K562 (cell line): Measurements from ENCODE around the gene KIF5A. TPM values are rescaled to one million over a fixed set of nuclear protein-coding genes. Genes with fewer than 3 reads are reported as not detected.

ENCODE experiments used
- BRD9 ChIP-seq: fragments of 450-650 bp; IDR thresholded peaks from 2 replicates; pipeline ENCODE4 v1.6.1; 2018; ENCODE audit warnings: low read depth; ENCODE audit not compliant: partially characterized antibody
- CCAR2 ChIP-seq: fragments of 200-400 bp; formaldehyde crosslinking; IDR thresholded peaks from 2 replicates; pipeline ENCODE4 v1.6.1; 2017; ENCODE audit warnings: mild to moderate bottlenecking, low read depth, low read length
- GTF2F1 ChIP-seq: IDR thresholded peaks from 2 replicates; pipeline ENCODE4 v1.6.1; 2011; ENCODE audit warnings: low read depth, low read length, improper control_type of control experiment
- HDAC3 ChIP-seq: fragments of 450-650 bp; IDR thresholded peaks from 2 replicates; pipeline ENCODE4 v1.6.1; 2018; ENCODE audit warnings: borderline replicate concordance, mild to moderate bottlenecking, moderate library complexity; ENCODE audit not compliant: partially characterized antibody
- KAT8 ChIP-seq: fragments of 450-650 bp; IDR thresholded peaks from 2 replicates; pipeline ENCODE4 v1.6.1; 2016; ENCODE audit warnings: low read depth, mild to moderate bottlenecking
- L3MBTL2 ChIP-seq: fragments of 450-650 bp; IDR thresholded peaks from 2 replicates; pipeline ENCODE4 v1.6.1; 2016; ENCODE audit warnings: mild to moderate bottlenecking, moderate library complexity
- MTF1 ChIP-seq: fragments of 250-450 bp; sonication (Bioruptor Pico); IDR thresholded peaks from 2 replicates; pipeline ENCODE4 v1.9.0; 2021; ENCODE audit warnings: moderate library complexity, mild to moderate bottlenecking, inconsistent platforms, borderline replicate concordance
- PHB2 ChIP-seq: fragments of 450-650 bp; IDR thresholded peaks from 2 replicates; pipeline ENCODE4 v1.6.1; 2017; ENCODE audit warnings: low read depth
- PTRF ChIP-seq: fragments of 450-650 bp; IDR thresholded peaks from 2 replicates; pipeline ENCODE4 v1.6.1; 2016; ENCODE audit warnings: mild to moderate bottlenecking, missing genetic modification characterization, missing compliant biosample characterization
- PURB ChIP-seq: sonication (generic); formaldehyde crosslinking; IDR thresholded peaks from 2 replicates; pipeline ENCODE4 v1.9.0; 2021; ENCODE audit warnings: low read depth, mild to moderate bottlenecking, missing genetic modification reagents
- SAFB ChIP-seq: fragments of 200-400 bp; formaldehyde crosslinking; IDR thresholded peaks from 2 replicates; pipeline ENCODE4 v1.6.1; 2017; ENCODE audit warnings: low read depth, low read length, borderline replicate concordance
- SIN3A ChIP-seq, 2 experiments: fragments of 150-350 bp in 1 of 2; IDR thresholded peaks; 2 replicates each; pipeline ENCODE4 v1.6.1; 2011 to 2016; ENCODE audit warnings: borderline replicate concordance in 2 of 2, low read depth in 2 of 2, low read length in 2 of 2, mild to moderate bottlenecking in 2 of 2, moderate library complexity in 2 of 2; ENCODE audit not compliant: control insufficient read depth in 1 of 2
- SMAD1 ChIP-seq: fragments of 150-350 bp; IDR thresholded peaks from 2 replicates; pipeline ENCODE4 v1.6.1; 2014; ENCODE audit warnings: low read length, low read depth; ENCODE audit not compliant: partially characterized antibody
- SPI1 ChIP-seq: IDR thresholded peaks from 2 replicates; pipeline ENCODE4 v1.6.1; 2011; ENCODE audit warnings: low read depth, low read length, control low read depth, borderline replicate concordance
- SREBF1 ChIP-seq: fragments of 150-350 bp; IDR thresholded peaks from 2 replicates; pipeline ENCODE4 v1.6.1; 2014; ENCODE audit warnings: antibody characterized with exemption, low read depth, low read length, borderline replicate concordance
- TEAD4 ChIP-seq, 2 experiments: sonication (generic) in 1 of 2; formaldehyde crosslinking in 1 of 2; IDR thresholded peaks; 2 replicates each; pipeline versions ENCODE4 v1.6.1 to v1.8.0; 2012 to 2022; ENCODE audit warnings: borderline replicate concordance in 1 of 2, inconsistent platforms in 1 of 2, low read length in 1 of 2, mild to moderate bottlenecking in 1 of 2, missing genetic modification reagents in 1 of 2
- XRCC3 ChIP-seq: fragments of 450-650 bp; IDR thresholded peaks from 2 replicates; pipeline ENCODE4 v1.6.1; 2017; ENCODE audit warnings: mild to moderate bottlenecking, moderate library complexity
- ZNF197 ChIP-seq: fragments of 200-800 bp; sonication (Bioruptor generic); IDR thresholded peaks from 2 replicates; pipeline ENCODE4 v1.6.1; 2016; ENCODE audit warnings: low read depth, missing genetic modification characterization, missing compliant biosample characterization
- ZNF589 ChIP-seq: fragments of 200-800 bp; sonication (Bioruptor generic); IDR thresholded peaks from 2 replicates; pipeline ENCODE4 v1.6.1; 2016; ENCODE audit warnings: low read depth, missing genetic modification characterization, missing compliant biosample characterization
- polyA plus RNA-seq, 8 experiments: library from polyadenylated mRNA; depleted of rRNA in 4 of 8; stranded (reverse) in 5 of 8; unstranded in 3 of 8; fragments of >200 nt; fragmentation: Nextera tagmentation in 2 of 8; fragmentation: Illumina TruSeq in 1 of 8; extraction: Ambion mirVana in 2 of 8; extraction: Trizol in 1 of 8; gene quantifications; 2 replicates each; pipeline versions ENCODE4 v1.2.1 to v1.2.3, GENCODE V29; 2011 to 2014; ENCODE audit warnings: inconsistent platforms in 1 of 8, missing spikeins in 1 of 8
- total RNA-seq, 7 experiments: library from RNA; depleted of rRNA in 6 of 7; stranded (reverse); fragments of >200 nt in 6 of 7; fragmentation: Illumina TruSeq in 2 of 7; extraction: Trizol in 2 of 7; gene quantifications; 2 replicates each; pipeline versions ENCODE4 v1.2.1 to v1.2.3, GENCODE V29; 2011 to 2021; ENCODE audit warnings: low replicate concordance in 1 of 7
- TF ChIP-seq, protein P1 (sequence below): sonication (generic); formaldehyde crosslinking; IDR thresholded peaks from 2 replicates; pipeline ENCODE4 v1.9.0; 2022; ENCODE audit warnings: mild to moderate bottlenecking, missing genetic modification reagents
- TF ChIP-seq, protein P2 (sequence below): fragments of 250-450 bp; sonication (Bioruptor Pico); IDR thresholded peaks from 2 replicates; pipeline ENCODE4 v1.6.1; 2021; ENCODE audit warnings: mild to moderate bottlenecking
- TF ChIP-seq, protein P3 (sequence below): fragments of 250-450 bp; sonication (Bioruptor Pico); IDR thresholded peaks from 2 replicates; pipeline ENCODE4 v1.8.0; 2022; ENCODE audit warnings: inconsistent platforms, mild to moderate bottlenecking, moderate library complexity, borderline replicate concordance

The KIF5A gene
- total and polyA plus RNA-seq, 9 of the 15 experiments (the other 6 are each of a cell fraction or from before 2014, with no cell fraction given): 3.4 to 17.7 (median 8.0) TPM

DNA sequence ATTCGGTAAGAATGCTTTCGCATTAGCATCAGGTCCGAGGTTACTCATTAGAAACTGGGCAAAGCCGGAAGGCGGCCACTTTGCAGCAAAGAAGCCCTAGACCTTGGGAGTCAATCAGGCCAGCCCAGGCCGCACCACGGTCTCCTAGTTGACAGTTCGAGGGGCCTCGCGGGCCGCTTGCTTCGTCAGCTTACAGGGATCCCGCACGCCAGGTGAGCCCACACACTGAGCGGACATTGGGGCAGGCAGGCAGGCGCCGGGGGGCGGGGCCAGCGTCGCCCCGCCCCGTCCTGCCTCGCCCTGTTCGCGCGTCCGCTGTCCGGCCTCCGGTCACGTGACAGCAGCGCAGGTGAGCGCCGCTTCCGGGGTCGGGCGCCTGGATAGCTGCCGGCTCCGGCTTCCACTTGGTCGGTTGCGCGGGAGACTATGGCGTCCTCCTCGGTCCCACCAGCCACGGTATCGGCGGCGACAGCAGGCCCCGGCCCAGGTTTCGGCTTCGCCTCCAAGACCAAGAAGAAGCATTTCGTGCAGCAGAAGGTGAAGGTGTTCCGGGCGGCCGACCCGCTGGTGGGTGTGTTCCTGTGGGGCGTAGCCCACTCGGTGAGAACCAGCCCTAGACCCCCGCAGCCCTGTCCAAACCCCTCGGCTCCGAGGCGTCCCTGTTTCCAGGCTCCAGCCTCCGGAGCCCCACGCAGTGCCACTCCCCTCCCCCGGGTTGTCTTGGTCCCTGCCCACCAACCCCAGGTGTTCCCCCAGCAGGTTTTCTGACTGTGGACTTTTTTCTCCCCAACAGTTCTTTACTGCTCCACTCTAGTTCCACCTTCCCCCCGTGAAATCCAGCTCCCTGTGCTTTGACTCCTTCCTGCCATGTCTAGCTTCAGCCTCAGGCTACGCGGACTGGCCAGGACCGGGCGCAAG, 41.3 kb downstream of the KIF5A start, which contains the start of gene PIP4K2C (continued):
- TF ChIP-seq ZNF197 (CRISPR knock-in tag): no peak
- TF ChIP-seq, protein P1, sequence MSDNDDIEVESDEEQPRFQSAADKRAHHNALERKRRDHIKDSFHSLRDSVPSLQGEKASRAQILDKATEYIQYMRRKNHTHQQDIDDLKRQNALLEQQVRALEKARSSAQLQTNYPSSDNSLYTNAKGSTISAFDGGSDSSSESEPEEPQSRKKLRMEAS (CRISPR knock-in tag): peak; percentile 35; the same call in 1 of the 2 replicates
- TF ChIP-seq SMAD1: no peak
- TF ChIP-seq HDAC3: no peak
- TF ChIP-seq PURB (CRISPR knock-in tag): no peak
- 0 out of 2 replicates have a peak, but pooled peaks have one; percentile 57 for TF ChIP-seq SREBF1
- TF ChIP-seq GTF2F1: no peak; the same call in 1 of the 2 replicates
- peak; percentile 87 for TF ChIP-seq L3MBTL2
- no peak for TF ChIP-seq MTF1 (CRISPR knock-in tag)
- TF ChIP-seq KAT8: no peak
- no peak for TF ChIP-seq PHB2
- TF ChIP-seq, protein P2, sequence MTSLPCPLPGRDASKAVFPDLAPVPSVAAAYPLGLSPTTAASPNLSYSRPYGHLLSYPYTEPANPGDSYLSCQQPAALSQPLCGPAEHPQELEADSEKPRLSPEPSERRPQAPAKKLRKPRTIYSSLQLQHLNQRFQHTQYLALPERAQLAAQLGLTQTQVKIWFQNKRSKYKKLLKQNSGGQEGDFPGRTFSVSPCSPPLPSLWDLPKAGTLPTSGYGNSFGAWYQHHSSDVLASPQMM (CRISPR knock-in tag): no peak
- TF ChIP-seq SAFB: peak; percentile 26; the same call in 1 of the 2 replicates
- TF ChIP-seq XRCC3: no peak
- TF ChIP-seq CCAR2: no peak
- TF ChIP-seq PTRF (tag): no peak
- TF ChIP-seq BRD9: no peak
- peak; percentile 96 to 98; a peak in 3 of 4 replicates for TF ChIP-seq SIN3A (IDR thresholded peaks at IDR 0.05; ENCODE audit: borderline replicate concordance in 2 of 2, control insufficient read depth in 1 of 2, low read depth in 2 of 2, low read length in 2 of 2)
- TF ChIP-seq SPI1: no peak
- TF ChIP-seq TEAD4 (IDR thresholded peaks at IDR 0.05; ENCODE audit: low read length): no peak
- no peak for TF ChIP-seq TEAD4 (CRISPR knock-in tag; IDR thresholded peaks at IDR 0.05; ENCODE audit: borderline replicate concordance)
- TF ChIP-seq, protein P3, sequence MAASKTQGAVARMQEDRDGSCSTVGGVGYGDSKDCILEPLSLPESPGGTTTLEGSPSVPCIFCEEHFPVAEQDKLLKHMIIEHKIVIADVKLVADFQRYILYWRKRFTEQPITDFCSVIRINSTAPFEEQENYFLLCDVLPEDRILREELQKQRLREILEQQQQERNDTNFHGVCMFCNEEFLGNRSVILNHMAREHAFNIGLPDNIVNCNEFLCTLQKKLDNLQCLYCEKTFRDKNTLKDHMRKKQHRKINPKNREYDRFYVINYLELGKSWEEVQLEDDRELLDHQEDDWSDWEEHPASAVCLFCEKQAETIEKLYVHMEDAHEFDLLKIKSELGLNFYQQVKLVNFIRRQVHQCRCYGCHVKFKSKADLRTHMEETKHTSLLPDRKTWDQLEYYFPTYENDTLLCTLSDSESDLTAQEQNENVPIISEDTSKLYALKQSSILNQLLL (CRISPR knock-in tag): no peak
- no peak for TF ChIP-seq ZNF589
